Measurements from ENCODE around the gene GDA. TPM values are rescaled to one million over a fixed set of nuclear protein-coding genes. Genes with fewer than 3 reads are reported as not detected.

GDA gene
- total and polyA plus RNA-seq, 2 of the 8 experiments (the other 6 are each of a cell fraction or from before 2014, with no cell fraction given) = 0.35 to 3.0 TPM

DNA sequence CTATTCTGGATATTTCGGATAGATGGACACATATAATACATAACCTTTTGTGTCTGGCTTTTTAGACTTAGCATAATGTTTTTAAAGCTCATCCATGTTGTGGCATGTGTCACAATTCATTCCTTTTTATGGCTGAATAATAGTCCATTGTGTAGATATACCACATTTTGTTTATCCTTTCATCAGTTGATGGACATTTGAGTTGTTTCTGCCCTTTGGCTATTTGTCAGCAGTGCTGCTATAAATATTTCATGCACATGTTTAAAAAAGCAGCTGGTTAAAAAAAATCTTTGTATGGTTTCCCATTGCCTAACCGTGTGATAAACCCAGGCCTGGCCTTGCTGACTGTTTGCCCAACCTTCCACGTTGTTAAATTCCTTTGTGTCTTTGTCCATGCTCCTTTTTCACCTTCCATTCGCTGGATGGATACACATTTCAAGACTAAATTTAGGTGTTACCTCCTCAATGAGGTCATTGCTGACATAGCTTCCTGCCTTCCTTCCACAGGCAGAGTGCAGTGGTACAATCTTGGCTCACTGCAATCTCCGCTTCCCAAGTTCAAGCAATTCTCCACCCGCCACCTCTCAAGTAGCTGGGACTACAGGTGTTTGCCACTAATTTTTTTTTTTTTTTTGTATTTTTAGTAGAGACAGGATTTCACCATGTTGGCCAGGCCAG lies 11.3 kb downstream of the GDA start:
- no peaks in the 10 kb centered on the region for H3K4me1 ChIP-seq (replicated peaks in 1 of 4; ENCODE audit: control insufficient read depth in 3 of 4, insufficient read depth in 4 of 4, low read length in 3 of 4)
- H3K4me3 ChIP-seq (ENCODE audit: extremely low read depth in 1 of 4, insufficient read depth in 2 of 4, low read depth in 3 of 4, low read length in 4 of 4) = no peak overlapping the region
- no peaks in the 10 kb centered on the region for H3K9me3 ChIP-seq (ENCODE audit: insufficient read depth in 2 of 2, low read depth in 1 of 2, low read length in 1 of 2)
- H3K4me2 ChIP-seq (ENCODE audit: insufficient read depth in 1 of 2, low read depth in 2 of 2, low read length in 2 of 2) = no peak overlapping the region
- no peak overlapping the region for H2BK120ac ChIP-seq (replicated peaks; ENCODE audit: low read depth, low read length)
- H2BK12ac ChIP-seq (ENCODE audit: low read depth, low read length) = no peak overlapping the region
- H3K27ac ChIP-seq (ENCODE audit: low read depth, low read length) = no peak overlapping the region
- no peaks in the 10 kb centered on the region for H3K23me2 ChIP-seq (ENCODE audit: low read depth, low read length)
- H2AK5ac ChIP-seq (ENCODE audit: low read depth, low read length) = no peak overlapping the region
- no peak overlapping the region for H2BK5ac ChIP-seq (ENCODE audit: low read depth, low read length)
- H4K8ac ChIP-seq (ENCODE audit: extremely low read depth, insufficient read depth, low read length) = no peak overlapping the region
- H3K79me2 ChIP-seq (ENCODE audit: control insufficient read depth in 1 of 2, insufficient read depth in 2 of 2, low read length in 2 of 2) = no peaks in the 10 kb centered on the region
- no peak overlapping the region for H3K18ac ChIP-seq (ENCODE audit: extremely low read depth, low read length)
- no peak overlapping the region for H2BK20ac ChIP-seq (ENCODE audit: low read length)
- H4K5ac ChIP-seq (ENCODE audit: insufficient read length, low read depth, low read length) = no peak overlapping the region
- no peaks in the 10 kb centered on the region for H3K79me1 ChIP-seq (ENCODE audit: low read depth, low read length)
- H3K4ac ChIP-seq (replicated peaks; ENCODE audit: insufficient read length, low read depth, low read length) = no peak overlapping the region
- ChIA-PET CTCF (ENCODE audit: partially characterized antibody) (interaction anchor here (0.9 to 1.8 kb wide), 3 partner anchors 9 to 122 kb away, joined by 3 to 6 read pairs (median 3); no protein-coding TSS in a partner anchor), POLR2A (ENCODE audit: partially characterized antibody) (no interaction called here)
- H2AFZ ChIP-seq (ENCODE audit: low read length) = no peak overlapping the region
- TF ChIP-seq NRF1 (IDR thresholded peaks at IDR 0.05; ENCODE audit: low read depth, low read length) (no peak), MAFK (IDR thresholded peaks at IDR 0.05; ENCODE audit: low read depth, low read length) (no peak), JUND (IDR thresholded peaks at IDR 0.05; ENCODE audit: low read length) (no peak), TCF12 (IDR thresholded peaks at IDR 0.05; ENCODE audit: low read depth, low read length) (no peak), SAP30 (IDR thresholded peaks at IDR 0.05; ENCODE audit: insufficient read depth, insufficient replicate concordance, low read length) (no peak)
- TF ChIP-seq, protein P1, sequence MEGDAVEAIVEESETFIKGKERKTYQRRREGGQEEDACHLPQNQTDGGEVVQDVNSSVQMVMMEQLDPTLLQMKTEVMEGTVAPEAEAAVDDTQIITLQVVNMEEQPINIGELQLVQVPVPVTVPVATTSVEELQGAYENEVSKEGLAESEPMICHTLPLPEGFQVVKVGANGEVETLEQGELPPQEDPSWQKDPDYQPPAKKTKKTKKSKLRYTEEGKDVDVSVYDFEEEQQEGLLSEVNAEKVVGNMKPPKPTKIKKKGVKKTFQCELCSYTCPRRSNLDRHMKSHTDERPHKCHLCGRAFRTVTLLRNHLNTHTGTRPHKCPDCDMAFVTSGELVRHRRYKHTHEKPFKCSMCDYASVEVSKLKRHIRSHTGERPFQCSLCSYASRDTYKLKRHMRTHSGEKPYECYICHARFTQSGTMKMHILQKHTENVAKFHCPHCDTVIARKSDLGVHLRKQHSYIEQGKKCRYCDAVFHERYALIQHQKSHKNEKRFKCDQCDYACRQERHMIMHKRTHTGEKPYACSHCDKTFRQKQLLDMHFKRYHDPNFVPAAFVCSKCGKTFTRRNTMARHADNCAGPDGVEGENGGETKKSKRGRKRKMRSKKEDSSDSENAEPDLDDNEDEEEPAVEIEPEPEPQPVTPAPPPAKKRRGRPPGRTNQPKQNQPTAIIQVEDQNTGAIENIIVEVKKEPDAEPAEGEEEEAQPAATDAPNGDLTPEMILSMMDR (IDR thresholded peaks at IDR 0.05; ENCODE audit: control extremely low read depth in 1 of 3, insufficient read depth in 1 of 3, low read depth in 1 of 3, low read length in 3 of 3) = no peak
- H2BK15ac ChIP-seq (ENCODE audit: low read length) = no peak overlapping the region
- DNase-seq (ENCODE audit: low read depth in 1 of 2, low spot score in 2 of 2) = no peak
- no peak for FAIRE-seq
- no peak overlapping the region for H3K9ac ChIP-seq (replicated peaks in 1 of 4; ENCODE audit: extremely low read depth in 1 of 4, low read depth in 3 of 4, low read length in 3 of 4)
- no peaks in the 10 kb centered on the region for H4K20me1 ChIP-seq (replicated peaks in 1 of 2; ENCODE audit: control insufficient read depth in 1 of 2, insufficient read depth in 2 of 2, low read length in 2 of 2)
- 83% methylated on average over 6 of the region's 6 CpGs; no CpG with 5 or more reads in 1 of the 2 experiments for WGBS, 2 experiments (ENCODE audit: extremely low coverage in 1 of 2, insufficient coverage in 1 of 2, insufficient read length in 1 of 2, insufficient replicate concordance in 2 of 2, low coverage in 1 of 2, low lambda C conversion rate in 2 of 2, missing lambda C conversion rate in 1 of 2)
- H3K56ac ChIP-seq (replicated peaks; ENCODE audit: insufficient read length, low read depth, low read length) = no peak overlapping the region
- H4K91ac ChIP-seq (replicated peaks; ENCODE audit: insufficient read length, low read length) = no peak overlapping the region
- no peaks in the 10 kb centered on the region for H3K36me3 ChIP-seq (ENCODE audit: control insufficient read depth in 2 of 4, insufficient read depth in 4 of 4, low read length in 3 of 4)
- no peak overlapping the region for H3K14ac ChIP-seq (ENCODE audit: insufficient read length)
- no peak overlapping the region for H3K23ac ChIP-seq (ENCODE audit: insufficient read length)
- H3K27me3 ChIP-seq (replicated peaks in 1 of 4; ENCODE audit: control insufficient read depth in 3 of 4, extremely low read depth in 1 of 4, insufficient read depth in 3 of 4, low read length in 3 of 4) = no peaks in the 10 kb centered on the region
